Measurements from ENCODE around the gene PLVAP.

DNA sequence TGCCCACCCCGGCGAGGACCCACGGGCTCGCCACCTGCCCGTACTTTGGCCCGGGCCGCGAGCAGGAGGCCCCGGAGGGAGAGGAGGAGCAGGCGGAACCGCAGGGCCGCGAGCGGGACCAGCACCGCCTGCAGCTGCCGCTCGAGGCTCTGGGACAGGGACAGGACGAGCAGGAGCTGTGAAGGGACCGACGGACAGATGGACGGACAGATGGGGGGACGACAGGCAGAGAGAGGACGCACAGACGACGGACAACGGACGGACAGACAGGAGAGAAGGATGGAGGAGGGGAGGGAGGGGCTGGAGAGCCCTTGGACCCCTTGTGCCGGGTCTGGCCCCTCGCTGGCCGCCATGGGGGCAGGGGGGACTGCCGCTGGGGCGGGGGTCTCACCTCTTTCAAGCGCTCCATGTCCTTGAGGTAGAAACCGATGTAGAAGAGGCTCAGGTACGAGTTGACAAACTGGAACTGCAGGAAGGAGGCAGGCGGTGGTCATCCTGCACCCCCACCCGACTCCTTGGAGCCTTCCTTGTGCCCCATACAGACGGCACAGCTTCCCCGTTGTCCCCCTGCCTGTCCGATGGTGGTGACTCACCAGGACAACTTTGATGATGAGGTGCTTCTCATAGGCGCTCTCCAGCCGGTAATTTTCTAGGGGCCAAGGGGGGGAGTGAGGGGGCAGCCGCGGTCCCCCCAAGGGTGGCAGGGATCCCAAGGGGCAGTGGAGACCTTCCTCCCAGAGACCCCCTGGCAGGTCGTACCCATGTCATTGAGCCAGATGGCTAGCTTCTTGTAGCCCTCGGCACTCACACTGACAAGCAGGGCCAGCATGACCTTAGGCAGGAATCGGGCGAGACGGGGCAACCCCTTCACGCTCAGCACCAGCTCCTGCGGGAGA, 47.5 kb downstream of the PLVAP start:
- TF ChIP-seq POLR2A (IDR thresholded peaks at IDR 0.05; ENCODE audit: low read length): no peak
- TF ChIP-seq GATA1 (IDR thresholded peaks at IDR 0.05; ENCODE audit: low read depth, low read length): no peak

Data from erythroblast (primary cell).